Kidney (tissue), 14 donors: Measurements from ENCODE around the gene CCDC196. TPM values are rescaled to one million over a fixed set of nuclear protein-coding genes. Genes with fewer than 3 reads are reported as not detected.

Experiments used
- DNase-seq, 5 donors: peaks; one replicate each; pipeline ENCODE4 v3.0.0-alpha.2; 2013 to 2020
- FAIRE-seq: peaks from 2 replicates; lab custom pipeline; 2012; peaks lifted over from hg19 to GRCh38; lab: Jason Lieb, UNC
- H3K27ac ChIP-seq, 2 donors: one replicate each; pipeline ENCODE4 v1.7.0; 2013; ENCODE audit warnings: low read depth in 2 of 2, low read length in 2 of 2, inconsistent platforms in 1 of 2
- H3K27me3 ChIP-seq: one replicate; pipeline ENCODE4 v1.7.1; 2013; ENCODE audit warnings: low read length, inconsistent platforms; ENCODE audit not compliant: control insufficient read depth, insufficient read depth
- H3K36me3 ChIP-seq, 3 donors: one replicate each; pipeline versions ENCODE4 v1.7.0 to v1.7.1; 2013; ENCODE audit warnings: low read length in 3 of 3, control low read depth in 1 of 3, inconsistent platforms in 1 of 3; ENCODE audit not compliant: insufficient read depth in 3 of 3, control insufficient read depth in 2 of 3
- H3K4me1 ChIP-seq, 3 donors: one replicate each; pipeline versions ENCODE4 v1.7.0 to v1.7.1; 2013; ENCODE audit warnings: low read length in 3 of 3, inconsistent platforms in 1 of 3, low read depth in 1 of 3; ENCODE audit not compliant: control insufficient read depth in 2 of 3, insufficient read depth in 2 of 3
- H3K4me3 ChIP-seq, 3 donors: one replicate each; pipeline versions ENCODE4 v1.7.0 to v1.8.1; 2013; ENCODE audit warnings: low read length in 3 of 3, control low read depth in 1 of 3, inconsistent platforms in 1 of 3
- H3K9ac ChIP-seq, 3 donors: one replicate each; pipeline versions ENCODE4 v1.7.0 to v1.7.1; 2013; ENCODE audit warnings: low read length in 3 of 3, control low read depth in 1 of 3, inconsistent platforms in 1 of 3
- H3K9me3 ChIP-seq, 3 donors: one replicate each; pipeline versions ENCODE4 v1.7.0 to v1.7.1; 2013; ENCODE audit warnings: low read length in 3 of 3, control low read depth in 1 of 3, inconsistent platforms in 1 of 3; ENCODE audit not compliant: control insufficient read depth in 2 of 3, insufficient read depth in 1 of 3
- intact Hi-C: fragments of 100-400 bp; cut with DNase I; formaldehyde crosslinking; loops from one replicate; pipeline ENCODE4 v1.11.1; 2022
- polyA plus RNA-seq: library from polyadenylated mRNA; stranded (reverse); fragments of 350-450 nt; fragmentation: Illumina TruSeq; extraction: RNeasy Lipid Tissue Mini Kit (QIAGEN cat#74804); gene quantifications from one replicate; pipeline ENCODE4 v1.2.3, GENCODE V29; 2014; ENCODE audit warnings: low read depth, low replicate concordance; ENCODE audit not compliant: insufficient read depth
- total RNA-seq: library from RNA; stranded (reverse); fragmentation: NEBNext Ultra II Directional; extraction: Animal tissue kit (Norgen Biotek cat#: 25700); gene quantifications from one replicate; pipeline ENCODE4 v1.2.1, GENCODE V29; 2021
- TF ChIP-seq, protein P1 (sequence below): IDR thresholded peaks from 3 replicates; pipeline ENCODE4 v1.5.1; 2012; ENCODE audit warnings: mild to moderate bottlenecking, moderate library complexity, borderline replicate concordance; ENCODE audit not compliant: insufficient read depth; ENCODE audit errors: extremely low read depth
- donor health status: control.
- donor health status: control.
- donor health status: control.
- donor health status: control.
- donor health status: control.
- donor health status: DM: yes; HTN: yes; CAD: no.
- donor health status: Normal renal cell carcinoma (clear cell type).

The CCDC196 gene
- total and polyA plus RNA-seq, 2 donors from 2014 or later: not detected

DNA sequence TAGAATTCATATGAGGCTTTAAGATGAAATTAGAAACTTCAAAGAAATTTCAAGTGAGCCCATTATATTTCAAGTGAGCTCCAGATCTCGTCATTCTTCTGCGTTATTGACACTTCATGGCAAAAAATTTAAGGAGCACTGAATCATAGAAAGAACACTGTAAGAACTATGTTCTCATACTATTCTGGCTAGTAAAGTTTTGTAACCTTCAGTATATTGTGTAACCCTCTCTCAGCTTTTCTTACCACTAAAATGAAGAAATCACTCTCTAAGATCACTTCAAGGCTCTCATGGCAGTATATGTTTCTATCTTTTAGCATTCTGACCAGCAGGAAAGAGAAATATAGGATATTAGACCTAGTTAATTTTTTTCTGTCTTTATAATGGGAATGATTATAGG lies 28.0 kb downstream of the CCDC196 start:
- TF ChIP-seq, protein P1, sequence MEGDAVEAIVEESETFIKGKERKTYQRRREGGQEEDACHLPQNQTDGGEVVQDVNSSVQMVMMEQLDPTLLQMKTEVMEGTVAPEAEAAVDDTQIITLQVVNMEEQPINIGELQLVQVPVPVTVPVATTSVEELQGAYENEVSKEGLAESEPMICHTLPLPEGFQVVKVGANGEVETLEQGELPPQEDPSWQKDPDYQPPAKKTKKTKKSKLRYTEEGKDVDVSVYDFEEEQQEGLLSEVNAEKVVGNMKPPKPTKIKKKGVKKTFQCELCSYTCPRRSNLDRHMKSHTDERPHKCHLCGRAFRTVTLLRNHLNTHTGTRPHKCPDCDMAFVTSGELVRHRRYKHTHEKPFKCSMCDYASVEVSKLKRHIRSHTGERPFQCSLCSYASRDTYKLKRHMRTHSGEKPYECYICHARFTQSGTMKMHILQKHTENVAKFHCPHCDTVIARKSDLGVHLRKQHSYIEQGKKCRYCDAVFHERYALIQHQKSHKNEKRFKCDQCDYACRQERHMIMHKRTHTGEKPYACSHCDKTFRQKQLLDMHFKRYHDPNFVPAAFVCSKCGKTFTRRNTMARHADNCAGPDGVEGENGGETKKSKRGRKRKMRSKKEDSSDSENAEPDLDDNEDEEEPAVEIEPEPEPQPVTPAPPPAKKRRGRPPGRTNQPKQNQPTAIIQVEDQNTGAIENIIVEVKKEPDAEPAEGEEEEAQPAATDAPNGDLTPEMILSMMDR: no peak
- no peak for DNase-seq
- Histone ChIP-seq H3K4me1 (peaks cover 0 to 9% (median 0%) of the 10 kb centered on the region in 3 donors), H3K9ac (no peak overlapping the region), H3K27me3 (no peaks in the 10 kb centered on the region), H3K27ac (no peak overlapping the region), H3K4me3 (no peak overlapping the region), H3K36me3 (no peaks in the 10 kb centered on the region), H3K9me3 (no peaks in the 10 kb centered on the region)
- no peak for FAIRE-seq
- intact Hi-C loops: no loop called here

DNA sequence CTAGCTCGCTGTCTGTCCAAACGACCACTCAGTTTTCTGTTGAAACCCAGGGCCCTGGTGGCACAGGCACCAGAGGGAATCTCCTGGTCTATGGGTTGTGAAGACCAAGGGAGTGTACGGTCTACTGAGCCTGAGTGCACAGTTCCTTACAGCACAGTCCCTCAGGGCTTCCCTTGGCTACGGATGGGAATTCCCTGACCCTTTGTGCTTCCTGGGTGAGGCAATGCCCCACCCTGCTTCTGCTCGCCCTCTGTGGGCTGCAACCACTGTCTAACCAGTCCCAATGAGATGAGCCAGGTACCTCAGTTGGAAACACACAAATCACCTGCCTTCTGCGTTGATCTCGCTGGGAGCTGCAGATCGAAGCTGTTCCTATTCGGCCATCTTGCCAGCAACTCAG lies 44.4 kb downstream of the CCDC196 start:
- no peak overlapping the region for H3K9ac ChIP-seq
- peak in 1 of 5 donors; percentile 55 for DNase-seq
- no peak for FAIRE-seq
- no peak overlapping the region for H3K4me3 ChIP-seq
- H3K27ac ChIP-seq: no peak overlapping the region
- TF ChIP-seq, protein P1: no peak
- no peaks in the 10 kb centered on the region for H3K36me3 ChIP-seq
- intact Hi-C loops: no loop called here
- no peaks in the 10 kb centered on the region for H3K9me3 ChIP-seq
- no peaks in the 10 kb centered on the region for H3K4me1 ChIP-seq
- no peaks in the 10 kb centered on the region for H3K27me3 ChIP-seq

DNA sequence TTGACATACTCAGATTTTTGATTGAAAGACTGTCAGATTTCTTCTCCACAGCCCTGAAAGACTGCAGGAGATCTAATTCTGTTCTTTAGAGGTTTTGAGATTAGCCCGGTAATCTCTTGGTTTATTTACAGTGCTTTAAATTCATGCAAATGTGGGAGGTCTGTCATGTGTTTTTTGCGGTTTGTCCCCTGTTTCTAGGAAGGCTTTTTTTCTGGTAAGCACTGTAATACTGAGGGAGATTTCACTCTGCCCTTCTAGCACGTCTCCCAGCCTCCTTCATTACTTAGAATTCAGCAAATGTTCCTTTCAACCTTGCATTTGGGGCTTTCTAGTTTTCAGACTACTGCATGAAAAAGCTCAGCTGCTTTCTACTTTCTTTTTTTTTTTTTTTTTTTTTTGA lies 52.9 kb downstream of the CCDC196 start:
- no peak overlapping the region for H3K9ac ChIP-seq
- H3K27ac ChIP-seq: no peak overlapping the region
- intact Hi-C loops: no loop called here
- H3K27me3 ChIP-seq: no peaks in the 10 kb centered on the region
- no peaks in the 10 kb centered on the region for H3K36me3 ChIP-seq
- H3K4me1 ChIP-seq: no peaks in the 10 kb centered on the region
- no peaks in the 10 kb centered on the region for H3K9me3 ChIP-seq
- TF ChIP-seq, protein P1: no peak
- H3K4me3 ChIP-seq: no peak overlapping the region
- no peak for FAIRE-seq
- no peak for DNase-seq

DNA sequence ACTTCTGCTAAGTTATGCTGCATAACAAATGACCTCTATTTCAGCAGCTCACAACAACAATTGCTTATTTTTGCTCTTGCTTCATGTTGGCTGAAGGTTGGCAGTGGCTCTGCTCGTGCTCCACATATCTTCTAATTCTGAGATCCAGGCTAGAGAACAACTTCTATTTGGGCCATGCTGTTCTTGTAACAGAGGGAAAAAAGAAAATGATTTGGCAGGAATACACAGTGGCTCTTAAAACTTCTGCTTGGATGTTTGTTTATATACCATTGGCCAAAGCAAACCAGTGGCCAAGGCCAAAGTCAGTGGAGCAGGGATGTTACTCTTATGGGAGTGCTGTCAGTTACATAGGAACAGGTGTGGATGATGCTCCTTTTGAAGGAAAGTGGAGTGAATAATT lies 53.9 kb downstream of the CCDC196 start:
- FAIRE-seq: no peak
- Histone ChIP-seq H3K9ac (no peak overlapping the region), H3K9me3 (no peaks in the 10 kb centered on the region), H3K27me3 (no peaks in the 10 kb centered on the region), H3K4me3 (no peak overlapping the region), H3K4me1 (no peaks in the 10 kb centered on the region), H3K36me3 (no peaks in the 10 kb centered on the region), H3K27ac (no peak overlapping the region)
- no peak for DNase-seq
- TF ChIP-seq, protein P1: no peak
- intact Hi-C loops: no loop called here
